Measurements from ENCODE around the gene MYO9B.

Gene MYO9B

GRCh38 chr19:17048885-17049453, 26.6 kb upstream of the MYO9B start:
- H3K4me1 Mint-ChIP-seq (ENCODE audit: low read depth), result no peaks in the 10 kb centered on the region
- no peaks in the 10 kb centered on the region for H3K9me3 Mint-ChIP-seq
- peaks cover 39% of the 10 kb centered on the region for H3K36me3 Mint-ChIP-seq (ENCODE audit: low read depth)
- H3K27me3 Mint-ChIP-seq, result no peaks in the 10 kb centered on the region
- H3K4me3 Mint-ChIP-seq, result no peak overlapping the region
- H3K27ac Mint-ChIP-seq, result no peak overlapping the region

- Mint-ChIP-seq H3K9me3 (no peaks in the 10 kb centered on the region), H3K27ac (no peak overlapping the region)
Observed at GRCh38 chr19:17049711-17050280, 25.8 kb upstream of the MYO9B start.

GRCh38 chr19:17052439-17052838, 23.1 kb upstream of the MYO9B start:
- H3K9me3 Mint-ChIP-seq, result no peaks in the 10 kb centered on the region
- H3K36me3 Mint-ChIP-seq (ENCODE audit: low read depth), result peaks cover 53% of the 10 kb centered on the region

More at GRCh38 chr19:17049711-17050280, 25.8 kb upstream of the MYO9B start:
- Mint-ChIP-seq H3K36me3 (ENCODE audit: low read depth) (peaks cover 44% of the 10 kb centered on the region), H3K27me3 (no peaks in the 10 kb centered on the region), H3K4me1 (ENCODE audit: low read depth) (no peaks in the 10 kb centered on the region), H3K4me3 (no peak overlapping the region)

GRCh38 chr19:17054746-17055145, 20.8 kb upstream of the MYO9B start:
- no peak overlapping the region for H3K27ac Mint-ChIP-seq
- no peaks in the 10 kb centered on the region for H3K9me3 Mint-ChIP-seq
- no peaks in the 10 kb centered on the region for H3K4me1 Mint-ChIP-seq (ENCODE audit: low read depth)
- H3K36me3 Mint-ChIP-seq (ENCODE audit: low read depth), result peaks cover 62% of the 10 kb centered on the region
- no peak overlapping the region for H3K4me3 Mint-ChIP-seq
- H3K27me3 Mint-ChIP-seq, result no peaks in the 10 kb centered on the region

More at GRCh38 chr19:17052439-17052838, 23.1 kb upstream of the MYO9B start:
- no peak overlapping the region for H3K27ac Mint-ChIP-seq
- no peak overlapping the region for H3K4me3 Mint-ChIP-seq
- H3K4me1 Mint-ChIP-seq (ENCODE audit: low read depth), result no peaks in the 10 kb centered on the region
- H3K27me3 Mint-ChIP-seq, result no peaks in the 10 kb centered on the region

GRCh38 chr19:17055636-17056035, 19.9 kb upstream of the MYO9B start:
- Mint-ChIP-seq H3K27ac (no peak overlapping the region), H3K4me1 (ENCODE audit: low read depth) (no peaks in the 10 kb centered on the region), H3K4me3 (no peak overlapping the region), H3K9me3 (no peaks in the 10 kb centered on the region), H3K36me3 (ENCODE audit: low read depth) (peaks cover 65% of the 10 kb centered on the region), H3K27me3 (no peaks in the 10 kb centered on the region)

GRCh38 chr19:17058236-17058635, 17.3 kb upstream of the MYO9B start:
- H3K27me3 Mint-ChIP-seq, result no peaks in the 10 kb centered on the region
- H3K9me3 Mint-ChIP-seq, result no peaks in the 10 kb centered on the region
- H3K36me3 Mint-ChIP-seq (ENCODE audit: low read depth), result peaks cover 59% of the 10 kb centered on the region
- H3K4me3 Mint-ChIP-seq, result no peak overlapping the region
- no peaks in the 10 kb centered on the region for H3K4me1 Mint-ChIP-seq (ENCODE audit: low read depth)
- H3K27ac Mint-ChIP-seq, result no peak overlapping the region

GRCh38 chr19:17060802-17061201, 14.8 kb upstream of the MYO9B start:
- Mint-ChIP-seq H3K36me3 (ENCODE audit: low read depth) (peaks cover 68% of the 10 kb centered on the region), H3K27me3 (no peaks in the 10 kb centered on the region), H3K9me3 (no peaks in the 10 kb centered on the region), H3K27ac (no peak overlapping the region), H3K4me3 (no peak overlapping the region), H3K4me1 (ENCODE audit: low read depth) (peaks cover 23% of the 10 kb centered on the region)

GRCh38 chr19:17061205-17061604, 14.4 kb upstream of the MYO9B start:
- Mint-ChIP-seq H3K9me3 (no peaks in the 10 kb centered on the region), H3K4me1 (ENCODE audit: low read depth) (peaks cover 27% of the 10 kb centered on the region), H3K36me3 (ENCODE audit: low read depth) (peaks cover 68% of the 10 kb centered on the region), H3K27ac (no peak overlapping the region), H3K27me3 (no peaks in the 10 kb centered on the region), H3K4me3 (no peak overlapping the region)

GRCh38 chr19:17061691-17062090, 13.9 kb upstream of the MYO9B start:
- Mint-ChIP-seq H3K27ac (no peak overlapping the region), H3K27me3 (no peaks in the 10 kb centered on the region), H3K36me3 (ENCODE audit: low read depth) (peaks cover 69% of the 10 kb centered on the region), H3K4me1 (ENCODE audit: low read depth) (peaks cover 32% of the 10 kb centered on the region), H3K9me3 (no peaks in the 10 kb centered on the region), H3K4me3 (no peak overlapping the region)

- Mint-ChIP-seq H3K4me3 (no peak overlapping the region), H3K36me3 (ENCODE audit: low read depth) (peaks cover 73% of the 10 kb centered on the region), H3K27ac (no peak overlapping the region), H3K4me1 (ENCODE audit: low read depth) (peaks cover 40% of the 10 kb centered on the region), H3K27me3 (no peaks in the 10 kb centered on the region), H3K9me3 (no peaks in the 10 kb centered on the region)
Observed at GRCh38 chr19:17063428-17063827, 12.1 kb upstream of the MYO9B start.

- Mint-ChIP-seq H3K4me3 (no peak overlapping the region), H3K27me3 (no peaks in the 10 kb centered on the region), H3K36me3 (ENCODE audit: low read depth) (peaks cover 66% of the 10 kb centered on the region), H3K9me3 (no peaks in the 10 kb centered on the region), H3K27ac (no peak overlapping the region), H3K4me1 (ENCODE audit: low read depth) (peaks cover 54% of the 10 kb centered on the region)
Observed at GRCh38 chr19:17069193-17069592, 6.4 kb upstream of the MYO9B start.

- Mint-ChIP-seq H3K27ac (no peak overlapping the region), H3K9me3 (no peaks in the 10 kb centered on the region), H3K27me3 (no peaks in the 10 kb centered on the region), H3K36me3 (ENCODE audit: low read depth) (peaks cover 54% of the 10 kb centered on the region), H3K4me3 (no peak overlapping the region), H3K4me1 (ENCODE audit: low read depth) (peaks cover 49% of the 10 kb centered on the region)
Observed at GRCh38 chr19:17070421-17070820, 5.2 kb upstream of the MYO9B start.

- Mint-ChIP-seq H3K4me3 (no peak overlapping the region), H3K27ac (no peak overlapping the region), H3K9me3 (no peaks in the 10 kb centered on the region), H3K27me3 (no peaks in the 10 kb centered on the region), H3K36me3 (ENCODE audit: low read depth) (peaks cover 54% of the 10 kb centered on the region), H3K4me1 (ENCODE audit: low read depth) (peaks cover 44% of the 10 kb centered on the region)
Observed at GRCh38 chr19:17070912-17071311, 4.7 kb upstream of the MYO9B start.

GRCh38 chr19:17073869-17074633, 1.5 kb upstream of the MYO9B start:
- Mint-ChIP-seq H3K9me3 (no peaks in the 10 kb centered on the region), H3K27ac (peak overlapping the region; percentile 99), H3K4me3 (peak overlapping the region; percentile 95), H3K36me3 (ENCODE audit: low read depth) (peaks cover 35% of the 10 kb centered on the region), H3K4me1 (ENCODE audit: low read depth) (peaks cover 52% of the 10 kb centered on the region), H3K27me3 (no peaks in the 10 kb centered on the region)

- peak overlapping the region; percentile 99 for H3K27ac Mint-ChIP-seq
- H3K4me3 Mint-ChIP-seq, result peak overlapping the region; percentile 95
- H3K9me3 Mint-ChIP-seq, result no peaks in the 10 kb centered on the region
- peaks cover 31% of the 10 kb centered on the region for H3K36me3 Mint-ChIP-seq (ENCODE audit: low read depth)
- H3K27me3 Mint-ChIP-seq, result no peaks in the 10 kb centered on the region
- peaks cover 58% of the 10 kb centered on the region for H3K4me1 Mint-ChIP-seq (ENCODE audit: low read depth)
Observed at GRCh38 chr19:17074634-17075034, 943 bp upstream of the MYO9B start.
